Measurements from ENCODE around the gene LMF2. TPM values are rescaled to one million over a fixed set of nuclear protein-coding genes. Genes with fewer than 3 reads are reported as not detected.

The LMF2 gene
- 100 to 1,000 TPM in 1 of 2 donors, 10 to 100 TPM in 1; 97.8 to 149 TPM for total RNA-seq

- peak within 1 kb of the TSS; percentile 86 to 92 for H3K27ac Mint-ChIP-seq
- DNase-seq (ENCODE audit: low spot score) (peak; percentile 93), ATAC-seq (peak; percentile 90 to 91)
- peaks cover 19 to 20% of the 10 kb centered on the region in 2 donors for H3K4me1 Mint-ChIP-seq (ENCODE audit: low read depth in 2 of 2)
- no peaks in the 10 kb centered on the region for H3K27me3 Mint-ChIP-seq
- peaks cover 14% of the 10 kb centered on the region for H3K36me3 Mint-ChIP-seq
- H3K9me3 Mint-ChIP-seq: no peaks in the 10 kb centered on the region
- H3K4me3 Mint-ChIP-seq: peak within 1 kb of the TSS; percentile 96
Observed at GRCh38 chr22:50507421-50507990, at the start of gene LMF2. Gene LMF2, minus strand, starts transcription at chr22:50507702. Its CDS starts 27 bp downstream, at chr22:50507675.

GRCh38 chr22:50556703-50557102 lies 49.2 kb upstream of the LMF2 start:
- DNase-seq (ENCODE audit: low spot score): no peak
- no peak overlapping the region for H3K4me3 Mint-ChIP-seq
- H3K9me3 Mint-ChIP-seq: no peaks in the 10 kb centered on the region
- H3K27ac Mint-ChIP-seq: no peak overlapping the region
- no peak for ATAC-seq
- H3K27me3 Mint-ChIP-seq: no peaks in the 10 kb centered on the region
- no peaks in the 10 kb centered on the region for H3K36me3 Mint-ChIP-seq
- peaks cover 13 to 14% of the 10 kb centered on the region in 2 donors for H3K4me1 Mint-ChIP-seq (ENCODE audit: low read depth in 2 of 2)

GRCh38 chr22:50553310-50553709 lies 45.8 kb upstream of the LMF2 start:
- H3K4me1 Mint-ChIP-seq (ENCODE audit: low read depth in 2 of 2): peaks cover 10 to 11% of the 10 kb centered on the region in 2 donors
- H3K27me3 Mint-ChIP-seq: no peaks in the 10 kb centered on the region
- ATAC-seq: no peak
- no peak overlapping the region for H3K4me3 Mint-ChIP-seq
- no peak overlapping the region for H3K27ac Mint-ChIP-seq
- no peaks in the 10 kb centered on the region for H3K36me3 Mint-ChIP-seq
- H3K9me3 Mint-ChIP-seq: no peaks in the 10 kb centered on the region
- DNase-seq (ENCODE audit: low spot score): no peak

DNA sequence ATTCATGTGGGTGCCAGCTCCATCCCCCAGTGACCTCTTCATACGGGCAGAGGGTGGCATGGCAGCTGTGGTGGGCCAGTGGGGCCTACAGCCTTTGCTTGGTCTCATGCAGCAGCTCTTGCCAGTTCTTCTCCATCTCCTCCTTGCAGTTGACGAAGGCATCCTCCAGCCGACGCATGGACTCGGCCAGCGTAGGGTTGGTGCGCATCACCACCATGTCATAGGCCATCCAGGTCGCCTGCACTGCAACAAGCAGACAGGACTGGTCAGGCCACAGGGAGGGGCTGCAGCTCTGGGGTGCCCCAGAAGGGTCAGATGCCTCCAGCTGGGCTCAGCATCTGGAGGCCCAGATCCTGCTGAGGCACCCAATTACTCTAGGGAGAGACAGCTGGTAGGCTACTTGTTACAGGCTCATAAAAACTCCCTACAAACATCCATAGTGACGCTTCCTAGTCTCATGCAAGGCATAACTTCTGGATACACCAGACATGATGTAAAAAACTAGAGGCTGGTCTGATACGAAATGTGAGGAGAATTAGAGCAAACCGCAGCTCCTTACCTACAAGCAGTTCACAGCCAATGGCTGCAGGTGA lies 43.8 kb upstream of the LMF2 start:
- no peak for DNase-seq (ENCODE audit: low spot score)
- peaks cover 10 to 11% of the 10 kb centered on the region in 2 donors for H3K4me1 Mint-ChIP-seq (ENCODE audit: low read depth in 2 of 2)
- H3K27ac Mint-ChIP-seq: peak overlapping the region; percentile 60 to 83
- no peaks in the 10 kb centered on the region for H3K27me3 Mint-ChIP-seq
- H3K9me3 Mint-ChIP-seq: no peaks in the 10 kb centered on the region
- no peak overlapping the region for H3K4me3 Mint-ChIP-seq
- no peak for ATAC-seq
- no peaks in the 10 kb centered on the region for H3K36me3 Mint-ChIP-seq

DNA sequence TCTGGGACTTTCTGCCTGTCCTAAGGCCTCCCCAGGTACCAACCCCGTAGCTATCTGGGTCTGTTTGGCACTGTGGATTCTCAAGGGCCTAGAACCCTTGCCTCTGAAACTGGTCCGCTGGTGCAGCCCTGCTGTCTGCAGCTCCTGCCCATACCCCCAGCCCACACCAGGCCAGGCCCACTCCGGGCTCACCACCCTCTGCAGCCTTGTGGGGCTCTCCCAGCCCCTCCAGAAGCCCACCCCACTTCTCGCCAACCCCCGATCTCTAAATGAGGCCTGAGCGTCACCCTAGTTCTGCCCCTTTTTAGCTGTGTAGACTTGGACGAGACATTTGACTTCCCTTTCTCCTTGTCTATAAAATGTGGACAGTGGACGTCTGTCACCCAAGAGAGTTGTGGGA lies 42.9 kb upstream of the LMF2 start:
- Mint-ChIP-seq H3K27ac (peak overlapping the region; percentile 60 to 83), H3K4me1 (ENCODE audit: low read depth in 2 of 2) (peaks cover 16 to 20% of the 10 kb centered on the region in 2 donors), H3K27me3 (no peaks in the 10 kb centered on the region), H3K36me3 (no peaks in the 10 kb centered on the region), H3K9me3 (no peaks in the 10 kb centered on the region), H3K4me3 (peak overlapping the region; percentile 72)
- ATAC-seq (no peak), DNase-seq (ENCODE audit: low spot score) (no peak)

DNA sequence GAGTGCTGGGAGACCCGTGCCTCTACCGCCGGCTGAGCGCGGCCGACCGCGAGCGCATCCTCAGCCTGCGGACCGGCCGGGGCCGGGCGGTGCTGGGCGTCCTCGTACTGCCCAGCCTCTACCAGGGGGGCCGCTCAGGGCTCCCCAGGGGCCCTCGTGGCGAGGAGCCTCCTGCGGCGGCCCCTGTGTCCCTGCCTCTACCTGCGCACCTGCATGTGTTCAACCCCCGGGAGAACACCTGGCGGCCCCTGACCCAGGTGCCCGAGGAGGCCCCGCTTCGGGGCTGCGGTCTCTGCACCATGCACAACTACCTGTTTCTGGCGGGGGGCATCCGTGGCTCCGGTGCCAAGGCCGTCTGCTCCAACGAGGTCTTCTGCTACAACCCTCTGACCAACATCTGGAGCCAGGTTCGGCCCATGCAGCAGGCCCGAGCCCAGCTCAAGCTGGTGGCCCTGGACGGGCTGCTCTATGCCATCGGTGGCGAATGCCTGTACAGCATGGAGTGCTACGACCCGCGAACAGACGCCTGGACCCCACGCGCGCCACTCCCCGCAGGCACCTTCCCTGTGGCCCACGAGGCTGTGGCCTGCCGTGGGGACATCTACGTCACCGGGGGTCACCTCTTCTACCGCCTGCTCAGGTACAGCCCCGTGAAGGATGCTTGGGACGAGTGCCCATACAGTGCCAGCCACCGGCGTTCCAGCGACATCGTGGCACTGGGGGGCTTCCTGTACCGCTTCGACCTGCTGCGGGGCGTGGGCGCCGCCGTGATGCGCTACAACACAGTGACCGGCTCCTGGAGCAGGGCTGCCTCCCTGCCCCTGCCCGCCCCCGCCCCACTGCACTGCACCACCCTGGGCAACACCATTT lies 41.7 kb upstream of the LMF2 start:
- H3K9me3 Mint-ChIP-seq: no peaks in the 10 kb centered on the region
- ATAC-seq (peak; percentile 1 to 5), DNase-seq (ENCODE audit: low spot score) (no peak)
- peak overlapping the region; percentile 72 for H3K4me3 Mint-ChIP-seq
- no peaks in the 10 kb centered on the region for H3K27me3 Mint-ChIP-seq
- H3K36me3 Mint-ChIP-seq: no peaks in the 10 kb centered on the region
- H3K4me1 Mint-ChIP-seq (ENCODE audit: low read depth in 2 of 2): peaks cover 23 to 32% of the 10 kb centered on the region in 2 donors
- peak overlapping the region in 1 of 2 donors; percentile 62 for H3K27ac Mint-ChIP-seq

DNA sequence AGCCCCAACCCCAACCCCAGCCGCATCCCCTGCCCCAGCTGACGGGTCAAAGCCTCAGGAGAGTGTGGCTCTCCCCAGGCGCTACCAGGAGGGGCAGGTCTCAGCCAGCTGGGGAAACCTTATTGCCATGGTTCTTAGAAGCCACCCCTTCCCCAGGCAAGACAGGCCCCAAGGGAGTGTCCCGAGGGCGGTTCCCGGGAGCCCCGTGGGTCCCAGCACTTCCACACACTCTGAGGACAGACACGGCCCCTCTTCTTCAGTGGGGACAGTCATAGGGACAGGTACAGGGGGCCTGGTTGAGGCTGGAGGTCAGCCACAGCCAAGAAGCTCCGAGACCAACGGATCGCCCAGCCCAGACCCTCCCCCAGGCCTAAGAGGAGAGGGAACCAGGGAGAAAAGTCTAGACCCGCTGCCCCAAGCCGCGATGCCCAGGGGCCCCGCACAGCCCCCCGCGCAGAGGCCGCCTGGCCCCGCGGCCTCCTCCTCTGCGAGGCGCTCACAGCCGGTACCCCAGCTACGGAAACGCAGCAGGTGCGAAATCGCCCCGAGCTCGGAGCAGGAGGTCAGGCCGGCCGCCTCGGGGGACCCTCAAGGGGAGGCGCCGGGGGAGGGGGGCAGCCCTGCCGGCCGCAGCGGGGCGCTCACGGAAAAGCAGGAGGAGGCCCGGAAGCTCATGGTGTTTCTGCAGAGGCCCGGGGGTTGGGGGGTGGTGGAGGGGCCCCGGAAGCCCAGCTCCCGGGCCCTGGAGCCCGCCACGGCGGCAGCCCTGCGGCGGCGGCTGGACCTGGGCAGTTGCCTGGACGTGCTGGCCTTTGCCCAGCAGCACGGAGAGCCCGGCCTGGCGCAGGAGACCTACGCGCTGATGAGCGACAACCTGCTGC lies 40.8 kb upstream of the LMF2 start:
- Mint-ChIP-seq H3K27ac (peak overlapping the region; percentile 56 to 78), H3K4me1 (ENCODE audit: low read depth in 2 of 2) (peaks cover 26 to 32% of the 10 kb centered on the region in 2 donors), H3K4me3 (peak overlapping the region; percentile 30), H3K36me3 (no peaks in the 10 kb centered on the region), H3K27me3 (no peaks in the 10 kb centered on the region), H3K9me3 (no peaks in the 10 kb centered on the region)
- ATAC-seq (peak; percentile 45 to 59), DNase-seq (ENCODE audit: low spot score) (peak; percentile 79)

DNA sequence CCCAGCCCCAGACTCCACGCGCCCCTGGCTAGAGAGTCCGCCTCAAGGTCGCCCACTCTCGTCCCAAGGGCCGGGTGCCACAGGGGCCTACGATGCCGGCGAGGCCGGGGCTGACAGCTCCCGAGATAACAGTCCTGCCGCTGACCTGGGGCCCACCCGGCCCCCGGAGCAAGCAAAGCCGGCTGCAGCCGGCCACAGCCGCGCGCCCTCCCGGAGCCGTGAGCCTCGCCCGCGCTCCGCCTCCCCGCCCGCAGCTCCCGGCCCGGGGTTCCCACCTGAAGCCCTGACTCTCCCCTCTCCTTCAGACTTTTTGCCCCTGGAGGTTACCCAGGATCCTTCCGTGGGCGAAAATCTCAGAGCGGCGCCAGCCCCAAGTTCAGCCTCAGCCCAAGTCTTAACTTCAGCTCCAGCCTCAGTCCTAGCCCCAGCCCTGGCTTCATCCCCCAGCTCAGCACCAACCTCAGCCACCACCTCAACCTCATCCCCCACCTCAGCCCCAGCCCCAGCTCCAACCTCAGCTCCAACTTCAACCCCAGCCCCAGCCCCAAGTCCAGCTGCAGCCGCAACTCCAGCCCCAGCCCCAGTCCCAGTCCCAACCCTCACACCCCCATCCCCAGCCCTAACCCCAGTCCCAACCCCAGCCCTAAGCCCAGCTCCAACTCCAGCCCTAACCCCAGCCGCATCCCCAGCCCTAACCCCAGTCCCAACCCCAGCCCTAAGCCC lies 39.9 kb upstream of the LMF2 start:
- peaks cover 4% of the 10 kb centered on the region for H3K36me3 Mint-ChIP-seq
- ATAC-seq (no peak), DNase-seq (ENCODE audit: low spot score) (no peak)
- peak overlapping the region; percentile 56 to 78 for H3K27ac Mint-ChIP-seq
- H3K4me1 Mint-ChIP-seq (ENCODE audit: low read depth in 2 of 2): peaks cover 29 to 36% of the 10 kb centered on the region in 2 donors
- peak overlapping the region; percentile 66 for H3K4me3 Mint-ChIP-seq
- H3K9me3 Mint-ChIP-seq: peaks cover 2% of the 10 kb centered on the region
- no peaks in the 10 kb centered on the region for H3K27me3 Mint-ChIP-seq

GRCh38 chr22:50546326-50547262 lies 39.1 kb upstream of the LMF2 start:
- no peak for ATAC-seq
- no peak for DNase-seq (ENCODE audit: low spot score)
- Mint-ChIP-seq H3K9me3 (peaks cover 3% of the 10 kb centered on the region), H3K27ac (peak overlapping the region; percentile 79 to 90), H3K4me1 (ENCODE audit: low read depth in 2 of 2) (peaks cover 37 to 44% of the 10 kb centered on the region in 2 donors), H3K4me3 (no peak overlapping the region), H3K36me3 (peaks cover 6% of the 10 kb centered on the region), H3K27me3 (no peaks in the 10 kb centered on the region)

DNA sequence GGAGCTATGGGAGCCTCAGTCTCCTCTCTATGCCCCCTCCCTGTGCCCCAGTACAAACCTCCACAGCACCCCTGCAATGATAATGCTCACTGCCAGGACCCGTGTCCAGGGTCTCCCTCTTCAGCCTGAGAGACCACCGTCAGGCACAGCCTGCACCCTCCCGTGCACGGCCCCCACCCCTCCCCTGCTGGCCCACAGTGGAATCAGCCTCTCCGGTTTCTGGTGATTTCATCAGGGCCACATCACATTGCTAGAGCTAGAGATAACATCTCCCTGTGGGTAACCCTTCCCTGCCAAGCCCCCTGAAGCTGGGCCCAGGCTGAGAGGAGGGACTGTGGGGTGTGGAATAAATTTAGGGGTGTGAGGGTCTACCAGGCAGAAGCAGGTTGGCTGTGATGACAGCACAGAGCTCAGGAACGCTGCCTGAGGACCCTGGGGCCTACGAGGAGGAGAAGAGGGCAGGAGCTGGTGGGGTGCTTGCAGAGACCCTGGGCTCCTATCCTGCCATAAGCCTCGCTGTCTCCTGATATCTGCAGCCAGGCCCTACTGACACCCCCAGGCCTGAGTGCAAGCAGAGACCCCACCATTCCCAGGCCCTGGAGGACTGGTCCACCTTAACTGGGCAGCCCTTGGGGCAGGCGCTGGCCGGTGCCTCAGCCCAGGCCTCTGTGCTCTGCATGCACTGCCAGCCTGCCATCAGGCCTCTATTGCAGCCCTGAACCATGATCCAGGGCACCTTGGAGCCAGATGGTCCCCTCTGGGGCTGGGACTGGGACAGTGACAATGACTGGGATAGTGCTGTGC lies 38.2 kb upstream of the LMF2 start, which contains the start of gene KLHDC7B:
Gene KLHDC7B (plus strand): TSS at position 378 of the 804 bp plus-strand sequence. CDS start 345 bp downstream, at position 723.
- ATAC-seq (no peak), DNase-seq (ENCODE audit: low spot score) (no peak)
- Mint-ChIP-seq H3K9me3 (peaks cover 3% of the 10 kb centered on the region), H3K27me3 (no peaks in the 10 kb centered on the region), H3K27ac (peak within 1 kb of the TSS; percentile 79 to 90), H3K4me3 (peak within 1 kb of the TSS; percentile 68), H3K4me1 (ENCODE audit: low read depth in 2 of 2) (peaks cover 44 to 51% of the 10 kb centered on the region in 2 donors), H3K36me3 (peaks cover 6% of the 10 kb centered on the region)

DNA sequence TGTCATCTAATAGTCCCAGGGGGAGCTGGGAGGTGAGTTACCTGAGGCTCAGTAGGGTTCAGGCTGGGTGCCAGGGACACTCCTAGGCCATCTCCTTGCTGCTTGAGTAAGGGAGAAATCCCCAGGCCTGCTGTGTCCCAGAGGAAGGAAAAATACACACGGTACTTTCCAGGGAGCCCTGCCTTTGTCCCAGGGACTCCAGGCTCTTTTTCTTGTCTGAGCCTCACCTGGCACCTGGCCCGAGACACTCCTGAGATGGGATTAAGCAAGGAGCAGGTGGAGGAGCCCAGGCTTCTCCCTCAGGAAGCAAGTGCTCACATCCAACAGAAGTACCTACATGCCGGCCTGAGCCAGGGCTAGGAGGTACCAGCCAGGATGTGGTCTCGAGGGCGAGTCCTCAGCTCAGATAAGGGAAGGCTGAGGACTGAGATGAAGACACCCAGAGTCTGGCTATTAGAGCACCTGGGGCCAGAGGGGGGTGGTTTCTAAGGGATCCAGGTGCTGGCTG lies 37.3 kb upstream of the LMF2 start:
- Mint-ChIP-seq H3K4me1 (ENCODE audit: low read depth in 2 of 2) (peaks cover 44 to 48% of the 10 kb centered on the region in 2 donors), H3K27me3 (no peaks in the 10 kb centered on the region), H3K36me3 (peaks cover 6% of the 10 kb centered on the region), H3K27ac (peak overlapping the region; percentile 79 to 90), H3K9me3 (peaks cover 3% of the 10 kb centered on the region), H3K4me3 (peak overlapping the region; percentile 68)
- ATAC-seq (no peak), DNase-seq (ENCODE audit: low spot score) (no peak)
